ENCODE data around the gene ZFP36.

ZFP36 gene

DNA sequence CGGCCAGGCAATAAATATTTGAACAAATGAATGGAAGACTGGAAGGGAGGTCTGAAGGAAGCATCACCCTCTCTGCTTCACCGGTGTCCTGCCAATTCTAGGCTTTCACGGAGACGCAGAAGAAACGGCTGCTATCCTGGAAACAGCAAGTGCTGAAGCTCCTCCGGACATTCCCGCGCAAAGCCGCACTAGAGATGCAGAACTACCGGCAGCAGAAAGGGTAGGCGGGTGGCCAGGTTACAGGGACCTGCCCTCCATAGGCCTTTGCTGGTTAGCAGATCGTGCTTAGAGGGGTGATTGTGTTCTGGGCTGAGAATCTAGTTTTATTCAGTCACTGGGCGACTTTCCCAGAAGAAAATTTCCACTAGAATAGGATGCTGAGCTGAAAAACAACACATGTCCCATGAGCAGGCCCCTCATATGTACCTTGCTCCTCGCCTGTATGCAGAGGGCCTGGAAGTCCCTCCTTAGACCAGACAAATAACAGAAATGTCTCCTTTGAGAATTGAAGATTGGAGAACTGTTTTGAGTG is 26.7 kb upstream of the ZFP36 start:
- TF ChIP-seq, protein P1, sequence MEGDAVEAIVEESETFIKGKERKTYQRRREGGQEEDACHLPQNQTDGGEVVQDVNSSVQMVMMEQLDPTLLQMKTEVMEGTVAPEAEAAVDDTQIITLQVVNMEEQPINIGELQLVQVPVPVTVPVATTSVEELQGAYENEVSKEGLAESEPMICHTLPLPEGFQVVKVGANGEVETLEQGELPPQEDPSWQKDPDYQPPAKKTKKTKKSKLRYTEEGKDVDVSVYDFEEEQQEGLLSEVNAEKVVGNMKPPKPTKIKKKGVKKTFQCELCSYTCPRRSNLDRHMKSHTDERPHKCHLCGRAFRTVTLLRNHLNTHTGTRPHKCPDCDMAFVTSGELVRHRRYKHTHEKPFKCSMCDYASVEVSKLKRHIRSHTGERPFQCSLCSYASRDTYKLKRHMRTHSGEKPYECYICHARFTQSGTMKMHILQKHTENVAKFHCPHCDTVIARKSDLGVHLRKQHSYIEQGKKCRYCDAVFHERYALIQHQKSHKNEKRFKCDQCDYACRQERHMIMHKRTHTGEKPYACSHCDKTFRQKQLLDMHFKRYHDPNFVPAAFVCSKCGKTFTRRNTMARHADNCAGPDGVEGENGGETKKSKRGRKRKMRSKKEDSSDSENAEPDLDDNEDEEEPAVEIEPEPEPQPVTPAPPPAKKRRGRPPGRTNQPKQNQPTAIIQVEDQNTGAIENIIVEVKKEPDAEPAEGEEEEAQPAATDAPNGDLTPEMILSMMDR (IDR thresholded peaks at IDR 0.05; ENCODE audit: extremely low read depth, missing control alignments), result no peak
- no peak for DNase-seq (ENCODE audit: low spot score)

- TF ChIP-seq, protein P1 (IDR thresholded peaks at IDR 0.05; ENCODE audit: extremely low read depth, missing control alignments), result no peak
- no peak for DNase-seq (ENCODE audit: low spot score)
These were observed 25.8 kb upstream of the ZFP36 start for GRCh38 chr19:39380521-39381502.

DNA sequence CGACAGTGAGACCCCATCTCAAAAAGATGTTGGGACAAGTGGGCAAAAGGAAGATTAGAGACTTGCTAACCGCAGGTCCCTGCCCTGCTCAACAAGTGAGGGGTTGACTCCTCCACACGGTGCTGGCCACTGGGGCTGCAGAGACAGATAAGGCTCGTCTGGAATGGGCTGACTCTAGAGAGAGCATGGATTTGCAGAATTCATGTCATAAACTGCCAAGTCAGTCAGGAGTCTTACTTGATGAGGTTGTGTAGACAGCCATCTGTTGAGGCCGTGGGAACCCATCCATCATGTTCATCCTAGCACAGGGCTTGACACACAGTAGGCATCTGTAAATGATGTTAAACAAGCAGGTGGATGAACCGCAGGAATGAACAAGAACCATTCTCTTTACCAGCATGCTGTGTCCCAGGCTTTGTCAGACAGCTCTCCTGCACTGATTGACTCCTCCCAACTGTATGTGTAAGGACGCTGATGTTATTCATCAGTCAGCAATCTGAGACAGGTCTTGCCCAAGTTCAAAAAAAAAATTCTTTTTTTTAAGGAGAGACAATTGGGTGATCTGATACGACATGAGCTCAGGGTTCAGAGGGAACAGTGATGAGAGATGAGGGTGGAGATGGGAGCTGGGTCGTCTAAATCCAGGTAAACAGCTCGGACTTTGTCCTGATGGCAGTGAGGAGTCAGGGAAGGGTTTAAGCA is 24.6 kb upstream of the ZFP36 start:
- TF ChIP-seq, protein P1 (IDR thresholded peaks at IDR 0.05; ENCODE audit: extremely low read depth, missing control alignments), result no peak

DNA sequence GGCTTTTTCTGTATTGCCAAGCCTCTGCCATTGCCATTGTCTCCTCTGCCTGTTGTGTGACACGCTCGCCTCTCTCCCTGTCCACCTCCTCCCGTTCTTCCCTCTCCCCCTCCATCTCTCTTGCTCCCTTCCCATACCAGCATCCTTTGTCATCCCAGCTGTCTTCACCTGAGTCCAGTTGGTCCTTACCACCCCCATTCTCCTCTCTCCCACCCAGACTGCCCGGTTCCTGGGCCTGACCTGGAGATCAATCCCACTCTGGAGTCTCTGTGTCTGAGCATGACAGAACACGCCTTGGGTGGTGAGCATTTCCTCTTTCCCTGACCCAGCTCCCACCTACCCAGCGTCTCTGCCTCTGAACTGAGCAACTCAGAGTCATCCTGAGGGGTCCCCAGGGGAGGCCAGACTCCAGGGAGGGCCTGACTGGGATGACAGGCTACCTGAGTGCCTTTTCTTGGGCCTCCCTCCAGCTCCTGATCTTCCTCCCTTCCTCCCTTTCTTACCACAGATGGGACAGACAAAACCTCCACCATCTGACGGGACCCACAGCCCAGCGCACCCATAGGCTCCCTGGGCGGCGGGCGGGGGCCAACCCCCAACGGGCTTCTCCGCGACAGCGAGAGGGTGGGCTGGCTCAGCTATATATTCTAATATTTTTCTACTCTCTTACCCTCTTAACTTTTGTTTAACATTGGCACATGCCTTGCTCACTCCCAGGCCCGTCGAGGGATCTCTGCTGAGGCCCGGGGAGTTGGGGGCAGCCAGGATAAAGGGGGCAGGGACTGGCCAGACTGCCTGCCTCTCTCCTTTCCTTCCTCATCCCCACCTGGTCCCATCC is 23.4 kb upstream of the ZFP36 start:
- no peak for DNase-seq (ENCODE audit: low spot score)
- TF ChIP-seq, protein P1 (IDR thresholded peaks at IDR 0.05; ENCODE audit: extremely low read depth, missing control alignments), result no peak

More for the DNA sequence above, 24.6 kb upstream of the ZFP36 start:
- DNase-seq (ENCODE audit: low spot score), result no peak

DNA sequence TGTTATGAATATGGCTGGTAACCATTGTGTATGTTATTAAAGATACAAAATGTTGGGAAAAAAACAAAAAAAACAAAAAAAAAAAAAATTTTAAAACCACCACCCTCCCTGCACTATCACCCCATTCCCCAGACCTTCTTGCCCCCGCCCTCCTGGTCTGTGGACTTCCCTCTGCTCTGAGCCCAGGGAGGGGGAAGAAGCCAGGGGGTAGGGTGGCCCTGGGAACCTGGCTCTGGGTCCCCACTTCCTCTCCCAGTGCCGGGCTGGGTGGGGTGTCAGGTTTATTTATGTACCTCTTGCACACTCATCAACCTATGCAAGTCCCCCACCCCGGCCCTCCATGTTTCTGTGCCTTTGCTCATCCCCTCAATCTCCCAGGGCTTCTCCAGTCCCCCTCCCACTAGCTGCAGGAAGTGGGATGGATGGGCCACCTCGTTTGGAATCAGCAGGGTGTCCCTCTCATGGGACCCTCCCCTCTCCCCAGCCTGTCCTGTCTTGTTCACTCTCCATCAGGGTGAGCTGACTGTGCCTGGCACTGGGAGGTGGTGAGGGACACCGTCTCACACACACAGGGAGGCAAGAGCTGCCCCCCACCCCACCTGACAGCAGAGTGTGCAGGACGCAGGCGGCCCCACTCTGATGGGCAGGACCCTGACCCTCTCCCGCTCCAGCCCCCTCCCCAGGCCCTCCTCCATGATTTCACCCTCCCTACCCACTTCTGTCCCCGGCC is 21.6 kb upstream of the ZFP36 start:
- TF ChIP-seq, protein P1 (IDR thresholded peaks at IDR 0.05; ENCODE audit: extremely low read depth, missing control alignments), result no peak
- no peak for DNase-seq (ENCODE audit: low spot score)

- TF ChIP-seq, protein P1 (IDR thresholded peaks at IDR 0.05; ENCODE audit: extremely low read depth, missing control alignments), result no peak
- no peak for DNase-seq (ENCODE audit: low spot score)
These were observed 20.8 kb upstream of the ZFP36 start for GRCh38 chr19:39385629-39386411.

All from GM20000 (cell line).